WTC11 (cell line): Measurements from ENCODE around the gene LMOD1. TPM values are rescaled to one million over a fixed set of nuclear protein-coding genes. Genes with fewer than 3 reads are reported as not detected.

Experiments used
- ATAC-seq: fragments of 200-7000 bp; cut with Tn5 transposase; 2 replicates; pipeline ENCODE4 v1.10.0; 2021; ENCODE audit warnings: mild to moderate bottlenecking, moderate library complexity
- CTCF ChIA-PET: fragments of 300-600 bp; sonication (Branson Sonifier 250); formaldehyde crosslinking; loops from one replicate; lab custom pipeline; 2021; ENCODE audit warnings: antibody characterized with exemption; lab: Charles Lee
- POLR2A ChIA-PET: fragments of 350-600 bp; sonication (Branson Sonifier 250); formaldehyde crosslinking; loops from one replicate; lab custom pipeline; 2021; ENCODE audit warnings: antibody characterized with exemption; lab: Charles Lee
- DNase-seq: peaks from one replicate; pipeline ENCODE4 v3.0.0; 2021; ENCODE audit warnings: low spot score
- H3K27ac Mint-ChIP-seq: 2 replicates; pipeline ENCODE4 v1.8.0; 2021; ENCODE audit warnings: mixed read lengths
- H3K27me3 Mint-ChIP-seq: 2 replicates; pipeline ENCODE4 v1.8.0; 2021; ENCODE audit warnings: low read depth, mild to moderate bottlenecking, moderate library complexity, mixed read lengths
- H3K36me3 Mint-ChIP-seq: 2 replicates; pipeline ENCODE4 v1.8.0; 2021; ENCODE audit warnings: mixed read lengths
- H3K4me1 Mint-ChIP-seq: 2 replicates; pipeline ENCODE4 v1.8.0; 2022; ENCODE audit warnings: mixed read lengths
- H3K4me3 Mint-ChIP-seq: 2 replicates; pipeline ENCODE4 v1.8.0; 2021; ENCODE audit warnings: mild to moderate bottlenecking, moderate library complexity, mixed read lengths
- H3K9me3 Mint-ChIP-seq: 2 replicates; pipeline ENCODE4 v1.8.0; 2021; ENCODE audit warnings: mixed read lengths
- AR ChIP-seq: fragments of 250-450 bp; sonication (Bioruptor Pico); IDR thresholded peaks from 2 replicates; pipeline ENCODE4 v1.9.0; 2021; ENCODE audit warnings: mild to moderate bottlenecking
- ARID4B ChIP-seq: sonication (generic); formaldehyde crosslinking; IDR thresholded peaks from 2 replicates; pipeline ENCODE4 v1.8.0; 2023; ENCODE audit warnings: missing genetic modification reagents, mild to moderate bottlenecking, borderline replicate concordance
- CTCF ChIP-seq: fragments of 200-600 bp; IDR thresholded peaks from 2 replicates; pipeline ENCODE4 v1.8.0; 2022; ENCODE audit warnings: antibody characterized with exemption
- HMGA2 ChIP-seq: fragments of 250-450 bp; sonication (Bioruptor Pico); IDR thresholded peaks from 2 replicates; pipeline ENCODE4 v1.4.0; 2021; ENCODE audit warnings: mild to moderate bottlenecking, moderate library complexity
- JAZF1 ChIP-seq: fragments of 250-450 bp; sonication (Bioruptor Pico); IDR thresholded peaks from 2 replicates; pipeline ENCODE4 v1.9.0; 2021; ENCODE audit warnings: moderate library complexity, mild to moderate bottlenecking, inconsistent platforms
- ZBTB21 ChIP-seq: sonication (generic); formaldehyde crosslinking; IDR thresholded peaks from 2 replicates; pipeline ENCODE4 v1.8.1; 2023; ENCODE audit warnings: mild to moderate bottlenecking, missing genetic modification reagents, borderline replicate concordance
- ZNF121 ChIP-seq: sonication (generic); formaldehyde crosslinking; IDR thresholded peaks from 2 replicates; pipeline ENCODE4 v1.8.0; 2023; ENCODE audit warnings: missing genetic modification reagents
- ZNF532 ChIP-seq: fragments of 250-450 bp; sonication (Bioruptor Pico); IDR thresholded peaks from 2 replicates; pipeline ENCODE4 v1.9.0; 2021; ENCODE audit warnings: mild to moderate bottlenecking, borderline replicate concordance
- total RNA-seq: library from RNA; stranded (reverse); gene quantifications from 3 replicates; pipeline ENCODE4 v1.2.3, GENCODE V29; 2021

The LMOD1 gene
- total RNA-seq, 1 experiment from 2014 or later: 1.5 TPM

GRCh38 chr1:201895913-201896807 lies 50.2 kb downstream of the LMOD1 start (continued):
- TF ChIP-seq AR (CRISPR knock-in tag): no peak

- TF ChIP-seq HMGA2: no peak
- no peak for TF ChIP-seq ZBTB21
- no peak for TF ChIP-seq ZNF532 (CRISPR knock-in tag)
- no peak for TF ChIP-seq CTCF
- TF ChIP-seq JAZF1 (CRISPR knock-in tag): no peak
- no peak for TF ChIP-seq ARID4B (CRISPR knock-in tag)
- TF ChIP-seq ZNF121: peak; percentile 58; the same call in 1 of the 2 replicates
- TF ChIP-seq, all 79 proteins: peak for 1
- ChIA-PET POLR2A (interaction anchor here (0.7 to 2.4 kb wide), 12 partner anchors 9 to 237 kb away, joined by 3 to 14 read pairs (median 4); partner anchors contain the start of genes ELF3, LMOD1 and TIMM17A), CTCF (interaction anchor here (0.5 to 5.7 kb wide), 81 partner anchors 8 to 1346 kb away, joined by 3 to 135 read pairs (median 5); partner anchors contain the start of genes ELF3, GPR37L1, IPO9 and LMOD1)
- Mint-ChIP-seq H3K27ac (no peak overlapping the region; the same call in 1 of the 2 replicates), H3K27me3 (peaks cover 9% of the 10 kb centered on the region), H3K4me1 (peaks cover 35% of the 10 kb centered on the region), H3K4me3 (no peak overlapping the region), H3K36me3 (no peaks in the 10 kb centered on the region), H3K9me3 (no peaks in the 10 kb centered on the region)
- no peak for ATAC-seq
- no peak for DNase-seq
Observed at GRCh38 chr1:201895120-201895665, 51.2 kb downstream of the LMOD1 start.
